Activated B cell treated with CpG ODN at 0.5 μM for 24 hours (primary cell): ENCODE measurements around the gene CLCNKB. TPM values are rescaled to one million over a fixed set of nuclear protein-coding genes. Genes with fewer than 3 reads are reported as not detected.
"Not testable (repeated sequence)": the region's sequence is repeated elsewhere in the genome, so short reads cannot be mapped to it uniquely, and the experiment has no call there.

Experiments
- ATAC-seq: fragments of 200-7000 bp; cut with Tn5 transposase; one replicate; pipeline ENCODE4 v1.10.0; 2021; ENCODE audit warnings: low read depth, mild to moderate bottlenecking, moderate library complexity
- CTCF ChIA-PET: fragments of 350-600 bp; sonication (Branson Sonifier 250); formaldehyde crosslinking; loops from one replicate; lab custom pipeline; 2021; ENCODE audit warnings: antibody characterized with exemption; lab: Charles Lee
- POLR2A ChIA-PET: fragments of 350-600 bp; sonication (Branson Sonifier 250); formaldehyde crosslinking; loops from one replicate; lab custom pipeline; 2021; ENCODE audit warnings: antibody characterized with exemption; lab: Charles Lee
- DNase-seq: peaks from one replicate; pipeline ENCODE4 v3.0.0; 2022
- H3K27ac Mint-ChIP-seq: one replicate; pipeline ENCODE4 v1.8.0; 2020; ENCODE audit warnings: mixed read lengths
- H3K27me3 Mint-ChIP-seq: one replicate; pipeline ENCODE4 v1.8.0; 2021; ENCODE audit warnings: mixed read lengths
- H3K36me3 Mint-ChIP-seq: one replicate; pipeline ENCODE4 v1.8.0; 2021; ENCODE audit warnings: low read depth, mixed read lengths
- H3K4me1 Mint-ChIP-seq: one replicate; pipeline ENCODE4 v1.8.0; 2021; ENCODE audit warnings: mixed read lengths
- H3K4me3 Mint-ChIP-seq: one replicate; pipeline ENCODE4 v1.8.0; 2020; ENCODE audit warnings: mild to moderate bottlenecking, mixed read lengths
- H3K9me3 Mint-ChIP-seq: one replicate; pipeline ENCODE4 v1.8.0; 2020; ENCODE audit warnings: mixed read lengths
- intact Hi-C: fragments of 100-400 bp; cut with micrococcal nuclease; formaldehyde crosslinking; loops from one replicate; pipeline ENCODE4 v1.15.1; 2024
- total RNA-seq: library from RNA; stranded (reverse); gene quantifications from 2 replicates; pipeline ENCODE4 v1.2.3, GENCODE V29; 2022
- TF ChIP-seq, protein P1 (sequence below): fragments of 200-600 bp; IDR thresholded peaks from one replicate; pipeline ENCODE4 v1.8.0; 2022; ENCODE audit warnings: antibody characterized with exemption, mild to moderate bottlenecking

CLCNKB gene
- total RNA-seq, 1 donor from 2014 or later: not detected

- POLR2A ChIA-PET: no interaction called here
- Mint-ChIP-seq H3K4me1 (peaks cover under 1% of the 10 kb centered on the region), H3K27ac (no peak overlapping the region), H3K9me3 (no peaks in the 10 kb centered on the region), H3K36me3 (no peaks in the 10 kb centered on the region), H3K27me3 (peaks cover 16% of the 10 kb centered on the region), H3K4me3 (no peak overlapping the region)
- TF ChIP-seq, protein P1, sequence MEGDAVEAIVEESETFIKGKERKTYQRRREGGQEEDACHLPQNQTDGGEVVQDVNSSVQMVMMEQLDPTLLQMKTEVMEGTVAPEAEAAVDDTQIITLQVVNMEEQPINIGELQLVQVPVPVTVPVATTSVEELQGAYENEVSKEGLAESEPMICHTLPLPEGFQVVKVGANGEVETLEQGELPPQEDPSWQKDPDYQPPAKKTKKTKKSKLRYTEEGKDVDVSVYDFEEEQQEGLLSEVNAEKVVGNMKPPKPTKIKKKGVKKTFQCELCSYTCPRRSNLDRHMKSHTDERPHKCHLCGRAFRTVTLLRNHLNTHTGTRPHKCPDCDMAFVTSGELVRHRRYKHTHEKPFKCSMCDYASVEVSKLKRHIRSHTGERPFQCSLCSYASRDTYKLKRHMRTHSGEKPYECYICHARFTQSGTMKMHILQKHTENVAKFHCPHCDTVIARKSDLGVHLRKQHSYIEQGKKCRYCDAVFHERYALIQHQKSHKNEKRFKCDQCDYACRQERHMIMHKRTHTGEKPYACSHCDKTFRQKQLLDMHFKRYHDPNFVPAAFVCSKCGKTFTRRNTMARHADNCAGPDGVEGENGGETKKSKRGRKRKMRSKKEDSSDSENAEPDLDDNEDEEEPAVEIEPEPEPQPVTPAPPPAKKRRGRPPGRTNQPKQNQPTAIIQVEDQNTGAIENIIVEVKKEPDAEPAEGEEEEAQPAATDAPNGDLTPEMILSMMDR: no peak
- ATAC-seq (no peak), DNase-seq (no peak)
- intact Hi-C loops: no loop called here
- CTCF ChIA-PET: no interaction called here
Measured at GRCh38 chr1:16061266-16061665, 17.7 kb downstream of the CLCNKB start.

GRCh38 chr1:16061989-16062686, 18.6 kb downstream of the CLCNKB start:
- H3K36me3 Mint-ChIP-seq, DNase-seq, H3K27ac Mint-ChIP-seq, ATAC-seq, CTCF ChIA-PET, H3K4me1 Mint-ChIP-seq, POLR2A ChIA-PET, H3K9me3 Mint-ChIP-seq, H3K4me3 Mint-ChIP-seq: not testable (repeated sequence)
- peaks cover 16% of the 10 kb centered on the region for H3K27me3 Mint-ChIP-seq
- intact Hi-C loops: loop anchor here (1.0 kb wide), 1 partner anchor 22 kb away; no protein-coding TSS in a partner anchor

GRCh38 chr1:16062687-16063075, 19.1 kb downstream of the CLCNKB start:
- H3K27ac Mint-ChIP-seq, H3K4me1 Mint-ChIP-seq, DNase-seq, POLR2A ChIA-PET, H3K36me3 Mint-ChIP-seq, CTCF ChIA-PET, ATAC-seq, H3K4me3 Mint-ChIP-seq, H3K9me3 Mint-ChIP-seq: not testable (repeated sequence)
- peaks cover 21% of the 10 kb centered on the region for H3K27me3 Mint-ChIP-seq
- intact Hi-C loops: loop anchor here (1.0 kb wide), 1 partner anchor 22 kb away; no protein-coding TSS in a partner anchor

GRCh38 chr1:16063226-16063829, 19.7 kb downstream of the CLCNKB start:
- Mint-ChIP-seq H3K9me3 (no peaks in the 10 kb centered on the region), H3K4me1 (no peaks in the 10 kb centered on the region), H3K27me3 (peaks cover 23% of the 10 kb centered on the region), H3K4me3 (no peak overlapping the region), H3K27ac (no peak overlapping the region), H3K36me3 (no peaks in the 10 kb centered on the region)
- POLR2A ChIA-PET: no interaction called here
- CTCF ChIA-PET: no interaction called here
- DNase-seq (no peak), ATAC-seq (no peak)
- TF ChIP-seq, protein P1: no peak
- intact Hi-C loops: no loop called here

DNA sequence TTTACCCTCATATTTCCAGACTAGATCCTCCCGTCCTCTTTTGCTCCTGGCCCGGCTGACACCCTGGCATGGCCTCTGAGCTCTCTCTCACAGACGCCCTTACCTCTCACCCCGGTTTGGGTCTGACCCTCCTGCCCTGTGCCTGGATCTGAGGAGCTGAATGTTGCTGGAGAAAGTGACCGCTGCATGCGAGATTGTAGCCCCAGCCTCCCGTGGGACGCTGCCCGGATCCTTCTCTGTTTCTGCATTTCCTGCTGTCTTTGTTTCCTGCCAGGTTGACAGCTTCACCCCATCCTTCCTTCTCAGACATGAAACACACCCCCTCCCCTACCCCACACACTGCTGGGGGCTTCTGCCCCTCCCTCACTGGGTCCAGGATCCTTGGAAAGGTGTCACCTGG, 20.3 kb downstream of the CLCNKB start:
- no peak overlapping the region for H3K27ac Mint-ChIP-seq
- no peaks in the 10 kb centered on the region for H3K36me3 Mint-ChIP-seq
- H3K4me3 Mint-ChIP-seq: no peak overlapping the region

More for the DNA sequence above, 20.3 kb downstream of the CLCNKB start:
- ATAC-seq (no peak), DNase-seq (no peak)
- POLR2A ChIA-PET: no interaction called here
- TF ChIP-seq, protein P1: no peak
- no peaks in the 10 kb centered on the region for H3K4me1 Mint-ChIP-seq
- peaks cover 26% of the 10 kb centered on the region for H3K27me3 Mint-ChIP-seq
- intact Hi-C loops: no loop called here
- CTCF ChIA-PET: no interaction called here
- no peaks in the 10 kb centered on the region for H3K9me3 Mint-ChIP-seq
